ENCODE results near the gene TRAF3IP1.

TRAF3IP1 gene

GRCh38 chr2:238449241-238449640 is 128.9 kb downstream of the TRAF3IP1 start:
- no peak for DNase-seq (ENCODE audit: low spot score)

DNA sequence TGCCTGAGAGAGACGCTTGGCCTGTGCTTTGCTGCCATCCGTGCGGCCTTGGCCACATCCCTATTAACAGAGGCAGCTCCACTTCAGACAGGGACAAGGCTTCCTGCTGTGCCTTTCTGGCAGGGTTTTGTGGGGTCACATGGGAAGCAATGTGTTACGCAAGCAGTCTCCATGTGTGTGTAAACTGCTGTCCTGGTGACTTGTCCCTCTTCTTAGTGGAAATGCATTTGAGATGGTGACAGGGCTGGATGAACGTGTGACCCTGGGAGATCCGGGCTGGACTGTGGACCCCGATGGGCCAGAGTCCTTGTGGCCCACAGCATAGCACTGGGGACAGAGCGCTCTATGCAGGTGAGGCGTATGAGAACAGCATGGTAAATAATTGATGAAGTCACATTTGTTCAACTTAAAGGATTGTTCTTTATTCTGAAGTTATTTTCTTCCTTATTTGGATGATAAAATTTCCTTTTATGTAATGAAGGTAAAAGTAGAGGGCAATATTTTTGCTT is 129.6 kb downstream of the TRAF3IP1 start:
- DNase-seq (ENCODE audit: low spot score) = no peak

- DNase-seq (ENCODE audit: low spot score) = no peak
Observed at GRCh38 chr2:238450440-238450861, 130.1 kb downstream of the TRAF3IP1 start.
